Natural killer cell (primary cell): ENCODE data around the gene CAPN5. TPM values are rescaled to one million over a fixed set of nuclear protein-coding genes. Genes with fewer than 3 reads are reported as not detected.
A peak's percentile ranks its signal among the peaks of the same experiment; 100 is the strongest.

Experiments used
- ATAC-seq, 3 donors: fragments of 150-1000 bp in 2 of 3; fragments of 200-7000 bp in 1 of 3; cut with Tn5 transposase; 1 replicate in 1 of 3; 2 replicates in 2 of 3; pipeline ENCODE4 v1.10.0; 2021; ENCODE audit warnings: mild to moderate bottlenecking in 2 of 3, moderate library complexity in 2 of 3
- DNase-seq, 2 donors: peaks; one replicate each; pipeline versions ENCODE4 v3.0.0 to v3.0.0-alpha.2; 2013 to 2021; ENCODE audit warnings: mixed read lengths in 1 of 2
- H3K27ac ChIP-seq: one replicate; pipeline ENCODE4 v1.5.1; 2013; ENCODE audit warnings: mild to moderate bottlenecking, low read length
- H3K27me3 ChIP-seq: one replicate; pipeline ENCODE4 v1.6.1; 2013; ENCODE audit warnings: low read length; ENCODE audit not compliant: control insufficient read depth, insufficient read depth
- H3K36me3 ChIP-seq: one replicate; pipeline ENCODE4 v1.6.1; 2013; ENCODE audit warnings: low read length; ENCODE audit not compliant: control insufficient read depth, insufficient read depth
- H3K4me1 ChIP-seq: one replicate; pipeline ENCODE4 v1.6.1; 2013; ENCODE audit warnings: low read length; ENCODE audit not compliant: control insufficient read depth, insufficient read depth
- H3K4me3 ChIP-seq: one replicate; pipeline ENCODE4 v1.5.1; 2013; ENCODE audit warnings: low read length
- H3K9me3 ChIP-seq: one replicate; pipeline ENCODE4 v1.6.1; 2013; ENCODE audit warnings: low read length; ENCODE audit not compliant: control insufficient read depth, insufficient read depth
- H3K27ac Mint-ChIP-seq, 2 donors: one replicate each; pipeline ENCODE4 v1.8.0; 2022; ENCODE audit warnings: mild to moderate bottlenecking in 2 of 2, mixed read lengths in 2 of 2, moderate library complexity in 1 of 2
- H3K27me3 Mint-ChIP-seq, 2 donors: one replicate each; pipeline ENCODE4 v1.8.0; 2022; ENCODE audit warnings: low read depth in 2 of 2, mixed read lengths in 2 of 2
- H3K36me3 Mint-ChIP-seq: one replicate; pipeline ENCODE4 v1.8.0; 2022; ENCODE audit warnings: mixed read lengths
- H3K4me1 Mint-ChIP-seq, 2 donors: one replicate each; pipeline ENCODE4 v1.8.0; 2022; ENCODE audit warnings: mixed read lengths in 2 of 2
- H3K4me3 Mint-ChIP-seq: one replicate; pipeline ENCODE4 v1.8.0; 2022; ENCODE audit warnings: mild to moderate bottlenecking, moderate library complexity, mixed read lengths
- H3K9me3 Mint-ChIP-seq, 2 donors: one replicate each; pipeline ENCODE4 v1.8.0; 2022; ENCODE audit warnings: mixed read lengths in 2 of 2
- WGBS: methylation state at CpG from one replicate; pipeline ENCODE4 v1.1.7; 2013; ENCODE audit warnings: missing lambda C conversion rate; ENCODE audit not compliant: insufficient coverage; 5-methylcytosine and 5-hydroxymethylcytosine counted together
- intact Hi-C: fragments of 100-400 bp; cut with micrococcal nuclease; formaldehyde crosslinking; loops from one replicate; pipeline ENCODE4 v1.14.2; 2022
- total RNA-seq, 4 donors: library from RNA; stranded (reverse); fragments of 120-200 nt in 1 of 4; gene quantifications; one replicate each; pipeline versions ENCODE4 v1.2.3 to v1.2.4, GENCODE V29; 2013 to 2022
- TF ChIP-seq, protein P1 (sequence below): fragments of 200-600 bp; IDR thresholded peaks from one replicate; pipeline ENCODE4 v1.8.0; 2022; ENCODE audit warnings: antibody characterized with exemption

The CAPN5 gene
- total RNA-seq, 3 donors from 2014 or later (not counting 1 experiment from before 2014, with no cell fraction given), result 32.3 to 34.5 (median 34.3) TPM

DNA sequence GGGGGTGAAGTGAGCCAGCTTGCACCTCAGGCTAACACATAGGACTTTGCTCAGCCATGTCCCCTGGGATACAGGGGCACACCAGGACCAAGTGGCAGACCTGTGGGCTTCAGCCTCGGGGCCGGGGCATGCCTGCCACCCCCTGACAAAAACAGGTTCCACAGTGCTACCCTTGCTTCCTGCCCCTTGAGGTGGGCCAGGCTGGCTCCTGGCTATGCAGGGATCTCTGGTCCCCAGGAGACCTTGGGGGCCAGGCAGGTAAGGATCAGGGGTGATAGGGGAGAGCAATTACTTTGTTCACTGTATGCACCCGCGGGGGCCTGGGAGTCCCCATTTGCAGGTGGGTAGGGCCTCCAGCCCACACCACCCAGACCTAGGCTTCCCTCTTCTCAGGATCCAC lies 58.9 kb downstream of the CAPN5 start:
- H3K27ac Mint-ChIP-seq, result no peak overlapping the region
- H3K9me3 Mint-ChIP-seq, result no peaks in the 10 kb centered on the region
- no peaks in the 10 kb centered on the region for H3K36me3 ChIP-seq
- H3K9me3 ChIP-seq, result no peaks in the 10 kb centered on the region
- ATAC-seq (no peak), DNase-seq (no peak)
- H3K4me1 Mint-ChIP-seq, result peaks cover 5 to 22% of the 10 kb centered on the region in 2 donors
- no peak overlapping the region for H3K4me3 Mint-ChIP-seq
- H3K27ac ChIP-seq, result no peak overlapping the region
- TF ChIP-seq, protein P1, sequence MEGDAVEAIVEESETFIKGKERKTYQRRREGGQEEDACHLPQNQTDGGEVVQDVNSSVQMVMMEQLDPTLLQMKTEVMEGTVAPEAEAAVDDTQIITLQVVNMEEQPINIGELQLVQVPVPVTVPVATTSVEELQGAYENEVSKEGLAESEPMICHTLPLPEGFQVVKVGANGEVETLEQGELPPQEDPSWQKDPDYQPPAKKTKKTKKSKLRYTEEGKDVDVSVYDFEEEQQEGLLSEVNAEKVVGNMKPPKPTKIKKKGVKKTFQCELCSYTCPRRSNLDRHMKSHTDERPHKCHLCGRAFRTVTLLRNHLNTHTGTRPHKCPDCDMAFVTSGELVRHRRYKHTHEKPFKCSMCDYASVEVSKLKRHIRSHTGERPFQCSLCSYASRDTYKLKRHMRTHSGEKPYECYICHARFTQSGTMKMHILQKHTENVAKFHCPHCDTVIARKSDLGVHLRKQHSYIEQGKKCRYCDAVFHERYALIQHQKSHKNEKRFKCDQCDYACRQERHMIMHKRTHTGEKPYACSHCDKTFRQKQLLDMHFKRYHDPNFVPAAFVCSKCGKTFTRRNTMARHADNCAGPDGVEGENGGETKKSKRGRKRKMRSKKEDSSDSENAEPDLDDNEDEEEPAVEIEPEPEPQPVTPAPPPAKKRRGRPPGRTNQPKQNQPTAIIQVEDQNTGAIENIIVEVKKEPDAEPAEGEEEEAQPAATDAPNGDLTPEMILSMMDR, result no peak
- H3K27me3 Mint-ChIP-seq, result peaks cover 9 to 12% of the 10 kb centered on the region in 2 donors
- H3K27me3 ChIP-seq, result peaks cover 11% of the 10 kb centered on the region
- peaks cover 17% of the 10 kb centered on the region for H3K4me1 ChIP-seq
- H3K4me3 ChIP-seq, result no peak overlapping the region
- intact Hi-C loops, result loop anchor here (2.0 kb wide), 1 partner anchor 493 kb away; no protein-coding TSS in a partner anchor
- 78% methylated on average over 4 of the region's 4 CpGs for WGBS
- H3K36me3 Mint-ChIP-seq, result no peaks in the 10 kb centered on the region

DNA sequence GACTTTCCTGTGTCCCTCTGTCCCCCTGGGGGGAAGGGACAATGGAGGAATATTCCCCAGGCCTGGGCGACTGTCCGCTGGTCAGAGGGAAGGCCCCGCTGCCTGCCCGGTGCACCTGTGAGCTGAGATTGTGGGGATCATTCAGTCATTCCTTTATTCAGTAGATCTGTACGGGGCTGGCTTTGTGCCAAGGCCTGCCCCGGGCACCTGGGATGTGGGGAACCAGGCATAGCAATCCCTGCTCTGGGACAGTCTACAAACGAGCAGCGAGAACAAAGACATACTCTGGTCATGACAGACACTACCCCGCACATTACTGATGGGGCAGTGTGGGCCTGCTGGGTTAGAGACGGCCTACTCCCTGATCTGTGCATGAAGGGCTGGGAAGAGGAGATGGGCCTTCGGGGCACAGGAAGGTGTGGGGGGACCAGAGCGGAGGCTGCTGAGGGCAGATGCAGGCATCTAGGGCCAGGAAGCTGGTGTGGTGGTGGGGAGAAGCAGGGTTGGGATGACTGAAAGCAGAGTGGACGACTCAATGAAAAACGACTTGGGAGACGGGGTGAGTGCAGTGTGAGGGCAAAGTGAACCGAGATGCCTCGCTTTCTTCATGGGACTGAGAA lies 59.5 kb downstream of the CAPN5 start:
- H3K9me3 Mint-ChIP-seq, result no peaks in the 10 kb centered on the region
- H3K4me1 ChIP-seq, result peaks cover 17% of the 10 kb centered on the region
- H3K27ac Mint-ChIP-seq, result no peak overlapping the region
- DNase-seq (no peak), ATAC-seq (no peak)
- no peaks in the 10 kb centered on the region for H3K36me3 ChIP-seq
- TF ChIP-seq, protein P1, result no peak
- peaks cover 11% of the 10 kb centered on the region for H3K27me3 ChIP-seq
- H3K4me3 ChIP-seq, result no peak overlapping the region
- peak overlapping the region; percentile 31 for H3K4me3 Mint-ChIP-seq
- intact Hi-C loops, result loop anchor here (2.0 kb wide), 1 partner anchor 493 kb away; no protein-coding TSS in a partner anchor
- no peaks in the 10 kb centered on the region for H3K36me3 Mint-ChIP-seq
- peaks cover 0 to 16% of the 10 kb centered on the region in 2 donors for H3K4me1 Mint-ChIP-seq
- H3K27me3 Mint-ChIP-seq, result peaks cover 9 to 12% of the 10 kb centered on the region in 2 donors
- H3K9me3 ChIP-seq, result no peaks in the 10 kb centered on the region
- 86% methylated on average over 17 of the region's 17 CpGs for WGBS
- no peak overlapping the region for H3K27ac ChIP-seq

DNA sequence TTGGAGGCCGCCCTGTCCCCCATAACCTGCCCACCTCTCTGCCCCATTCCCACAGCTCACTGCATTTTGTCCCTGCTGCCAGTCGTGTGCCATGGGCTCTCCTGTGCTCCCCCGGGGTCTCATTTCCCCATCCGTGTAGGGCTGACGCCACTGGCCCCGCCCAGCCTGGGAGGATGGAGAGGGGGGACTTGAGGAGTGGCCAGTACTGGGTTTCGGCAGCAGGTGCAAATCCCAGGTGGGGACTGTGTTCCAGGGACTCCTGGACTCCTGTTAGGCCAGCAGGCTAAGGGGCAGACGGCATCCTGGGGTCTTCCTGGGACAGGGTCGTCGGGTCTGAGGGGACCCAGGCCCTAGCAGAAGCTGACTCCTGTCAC lies 60.1 kb downstream of the CAPN5 start:
- Histone ChIP-seq H3K4me3 (peak overlapping the region; percentile 24), H3K27me3 (peaks cover 11% of the 10 kb centered on the region), H3K27ac (no peak overlapping the region), H3K36me3 (no peaks in the 10 kb centered on the region), H3K4me1 (peaks cover 17% of the 10 kb centered on the region), H3K9me3 (no peaks in the 10 kb centered on the region)
- DNase-seq (no peak), ATAC-seq (peak in 1 of 3 donors; percentile 16)
- no peaks in the 10 kb centered on the region for H3K9me3 Mint-ChIP-seq
- no peak overlapping the region for H3K27ac Mint-ChIP-seq
- intact Hi-C loops, result loop anchor here (1.0 to 2.0 kb wide), 2 partner anchors 61 to 492 kb away; no protein-coding TSS in a partner anchor
- peaks cover 9 to 12% of the 10 kb centered on the region in 2 donors for H3K27me3 Mint-ChIP-seq
- no peaks in the 10 kb centered on the region for H3K36me3 Mint-ChIP-seq
- no peak overlapping the region for H3K4me3 Mint-ChIP-seq
- peaks cover 0 to 16% of the 10 kb centered on the region in 2 donors for H3K4me1 Mint-ChIP-seq
- WGBS, result 22% methylated on average over 10 of the region's 10 CpGs
- TF ChIP-seq, protein P1, result no peak
